ENCODE measurements around the gene TRMT10A. TPM values are rescaled to one million over a fixed set of nuclear protein-coding genes. Genes with fewer than 3 reads are reported as not detected.

TRMT10A gene
- total RNA-seq, 4 donors from 2014 or later: 6.0 to 8.1 (median 6.8) TPM; not detected in 1

DNA sequence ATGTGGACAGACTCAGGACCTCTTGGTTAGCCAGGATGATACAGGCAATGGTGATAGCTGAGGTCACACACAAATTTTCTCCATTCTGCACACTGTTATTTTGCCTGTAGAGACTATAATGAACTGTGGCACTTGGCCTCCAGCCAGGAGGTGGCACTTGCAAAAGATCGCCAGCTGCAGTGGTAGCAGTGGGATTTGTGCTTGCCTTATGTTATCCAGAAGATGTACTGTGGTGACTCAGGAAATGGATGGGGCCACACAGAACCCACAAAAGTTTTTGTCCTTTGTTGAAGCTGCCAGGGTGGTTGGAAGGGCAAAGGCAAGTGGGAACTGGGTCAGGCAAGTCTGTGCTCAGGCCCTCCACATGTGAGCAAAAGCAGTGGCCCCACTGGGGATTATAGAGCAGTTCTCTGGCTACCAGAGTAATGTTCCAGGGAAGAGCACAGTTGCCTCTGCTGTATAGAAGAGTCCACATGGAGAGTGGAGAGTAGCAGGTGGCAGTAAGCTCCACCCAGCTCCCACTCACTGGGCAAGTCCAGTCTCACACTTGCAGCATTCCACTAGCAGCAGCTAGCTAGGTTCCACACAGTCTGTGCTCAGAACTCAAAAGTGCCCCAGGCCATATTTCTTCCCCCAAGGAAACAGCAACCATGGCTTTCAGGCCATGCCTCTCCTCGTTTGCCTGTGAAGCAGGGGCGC lies 58.9 kb downstream of the TRMT10A start:
- in situ Hi-C loops (cut with MboI; ENCODE audit: low pct_ligation_motif_present in 1 of 4, low pct_unique_long_range_greater_than_20kb in 1 of 4, low sequenced_read_pairs in 3 of 4): no loop called here
- Histone ChIP-seq H3K4me3 (no peak overlapping the region), H3K27ac (no peak overlapping the region), H3K9me3 (no peaks in the 10 kb centered on the region), H3K27me3 (no peaks in the 10 kb centered on the region), H3K36me3 (no peaks in the 10 kb centered on the region), H3K4me1 (no peaks in the 10 kb centered on the region)
- TF ChIP-seq POLR2AphosphoS5 (IDR thresholded peaks at IDR 0.05) (no peak), EP300 (IDR thresholded peaks at IDR 0.05; ENCODE audit: low read depth) (no peak), POLR2A (IDR thresholded peaks at IDR 0.05) (no peak)
- TF ChIP-seq, protein P1, sequence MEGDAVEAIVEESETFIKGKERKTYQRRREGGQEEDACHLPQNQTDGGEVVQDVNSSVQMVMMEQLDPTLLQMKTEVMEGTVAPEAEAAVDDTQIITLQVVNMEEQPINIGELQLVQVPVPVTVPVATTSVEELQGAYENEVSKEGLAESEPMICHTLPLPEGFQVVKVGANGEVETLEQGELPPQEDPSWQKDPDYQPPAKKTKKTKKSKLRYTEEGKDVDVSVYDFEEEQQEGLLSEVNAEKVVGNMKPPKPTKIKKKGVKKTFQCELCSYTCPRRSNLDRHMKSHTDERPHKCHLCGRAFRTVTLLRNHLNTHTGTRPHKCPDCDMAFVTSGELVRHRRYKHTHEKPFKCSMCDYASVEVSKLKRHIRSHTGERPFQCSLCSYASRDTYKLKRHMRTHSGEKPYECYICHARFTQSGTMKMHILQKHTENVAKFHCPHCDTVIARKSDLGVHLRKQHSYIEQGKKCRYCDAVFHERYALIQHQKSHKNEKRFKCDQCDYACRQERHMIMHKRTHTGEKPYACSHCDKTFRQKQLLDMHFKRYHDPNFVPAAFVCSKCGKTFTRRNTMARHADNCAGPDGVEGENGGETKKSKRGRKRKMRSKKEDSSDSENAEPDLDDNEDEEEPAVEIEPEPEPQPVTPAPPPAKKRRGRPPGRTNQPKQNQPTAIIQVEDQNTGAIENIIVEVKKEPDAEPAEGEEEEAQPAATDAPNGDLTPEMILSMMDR (IDR thresholded peaks at IDR 0.05): no peak
- intact Hi-C loops (cut with DNase I; ENCODE audit: low total_unique reads): no loop called here
- no peak for DNase-seq
- WGBS, 2 donors (ENCODE audit: low coverage in 1 of 2): 80% methylated on average over 3 of the region's 3 CpGs; no CpG with 5 or more reads in 1 of the 2 donors

Other genes starting within 250 kb of the TRMT10A start
- gene ADH1B, start 242.6 kb downstream of the TRMT10A start, total RNA-seq: 100 to 1,000 TPM in 2 of 4 donors, 10 to 100 TPM in 2; 64.3 to 318 (median 114) TPM
- 100 to 1,000 TPM in 2 of 4 donors, 10 to 100 TPM in 2; 28.1 to 496 (median 231) TPM for gene ADH1C, start 211.3 kb downstream of the TRMT10A start, total RNA-seq
- not detected for gene ADH7, start 128.7 kb downstream of the TRMT10A start, total RNA-seq
- not detected for gene C4orf17, start 53.0 kb downstream of the TRMT10A start, total RNA-seq
- under 1 TPM in 1 of 4 donors, not detected in 3; 0.41 TPM for gene MTTP, start 10.8 kb upstream of the TRMT10A start, total RNA-seq
- not detected for gene C4orf54, start 93.8 kb upstream of the TRMT10A start, total RNA-seq

All from transverse colon (tissue), 4 donors.